HG02973 (cell line): Measurements from ENCODE around the gene CDK12.
"Not testable (repeated sequence)": the region's sequence is repeated elsewhere in the genome, so short reads cannot be mapped to it uniquely, and the experiment has no call there.

Source experiments
- ATAC-seq: cut with Tn5 transposase; IDR thresholded peaks from one replicate; pipeline ENCODE4 v1.9.1; 2021; ENCODE audit warnings: moderate library complexity; ENCODE audit not compliant: unreplicated experiment

Gene CDK12

DNA sequence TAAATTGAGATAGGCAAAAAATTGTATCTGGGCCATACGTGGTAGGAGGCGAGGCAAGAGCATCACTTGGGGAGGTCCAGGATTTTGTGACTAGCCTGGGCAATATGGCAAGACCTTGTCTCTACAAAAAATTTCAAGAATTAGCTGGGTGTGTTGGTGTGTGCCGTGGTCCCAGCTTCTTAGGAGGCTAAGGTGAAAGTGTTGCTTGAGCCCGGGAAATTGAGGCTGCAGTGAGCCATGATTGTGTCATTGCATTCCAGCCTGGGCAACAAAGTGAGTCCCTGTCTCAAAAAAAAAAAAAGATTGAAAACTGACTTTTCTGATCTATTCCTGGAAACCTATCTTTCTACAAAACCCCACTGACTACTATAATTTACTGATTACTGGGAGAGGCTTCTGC lies 26.7 kb downstream of the CDK12 start:
- no peak for ATAC-seq

DNA sequence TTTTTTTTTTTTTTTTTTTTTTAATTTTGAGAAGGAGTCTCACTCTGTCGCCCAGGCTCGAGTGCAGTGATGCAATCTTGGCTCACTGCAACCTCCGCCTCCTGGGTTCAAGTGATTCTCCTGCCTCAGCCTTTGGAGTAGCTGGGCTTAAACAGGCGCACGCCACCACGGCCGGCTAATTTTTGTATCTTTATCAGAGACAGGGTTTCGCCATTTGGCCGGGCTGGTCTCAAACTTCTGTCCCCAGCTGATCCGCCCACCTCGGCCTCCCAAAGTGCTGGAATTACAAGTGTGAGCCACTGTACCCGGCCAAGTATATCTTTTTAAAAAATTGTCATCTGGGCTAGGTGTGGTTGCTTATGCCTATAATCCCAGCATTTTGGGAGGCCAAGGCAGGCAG lies 35.6 kb downstream of the CDK12 start:
- ATAC-seq = not testable (repeated sequence)

DNA sequence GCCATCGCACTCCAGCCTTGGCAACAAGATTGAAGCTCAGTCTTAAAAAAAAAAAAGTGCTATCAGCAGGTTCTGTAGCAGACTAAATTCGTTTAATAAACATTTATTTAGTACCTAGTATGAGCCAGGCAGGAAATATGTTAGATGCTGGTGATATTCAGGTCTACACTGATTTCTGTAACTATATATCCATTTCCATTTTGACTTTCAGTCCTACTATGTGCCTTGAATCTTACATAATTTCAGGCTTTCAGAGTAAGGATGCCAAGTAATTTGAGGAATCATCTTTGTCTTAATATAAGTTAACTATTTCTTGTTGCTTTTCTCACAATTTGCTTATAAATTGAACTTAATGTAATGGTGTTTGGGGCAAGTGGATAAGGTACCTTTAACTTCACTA lies 46.2 kb downstream of the CDK12 start:
- no peak for ATAC-seq

DNA sequence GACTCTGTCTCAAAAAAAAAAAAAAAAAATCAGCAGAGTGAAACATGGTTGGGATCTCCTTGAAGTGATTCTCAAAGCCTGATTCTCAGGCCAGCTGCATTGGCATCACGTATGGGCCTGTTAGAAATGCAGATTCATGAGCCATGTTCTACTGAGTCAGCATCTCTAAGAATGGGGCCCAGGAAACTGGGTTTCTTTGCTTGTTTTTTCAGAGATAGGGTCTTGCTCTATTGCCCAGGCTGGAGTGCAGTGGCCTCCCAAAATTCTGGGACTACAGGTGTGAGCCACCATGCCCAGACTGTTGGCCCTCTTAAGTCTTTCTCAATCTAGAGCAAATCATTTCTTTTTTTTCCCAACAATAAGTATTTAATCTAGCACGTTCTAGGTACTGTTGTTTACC lies 47.7 kb downstream of the CDK12 start:
- no peak for ATAC-seq

DNA sequence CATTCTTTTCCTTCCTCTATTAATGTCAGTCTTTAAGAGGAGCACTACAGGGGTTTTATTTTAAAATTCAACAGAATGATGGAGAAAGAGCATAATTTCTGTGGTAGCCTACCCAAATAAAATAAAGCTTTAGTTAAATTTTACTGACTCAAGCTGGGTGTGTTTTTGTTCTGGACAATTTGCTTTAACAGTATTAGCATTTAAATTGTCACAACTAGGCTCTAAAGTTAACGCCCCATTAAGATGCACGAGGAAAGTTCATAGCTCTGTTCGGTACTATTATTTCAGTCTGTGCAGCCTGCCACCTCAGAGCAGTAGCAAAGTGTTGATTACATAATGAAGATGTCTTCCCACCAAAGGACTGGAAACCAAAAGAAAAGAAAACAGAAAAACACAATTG lies 52.0 kb downstream of the CDK12 start:
- no peak for ATAC-seq

DNA sequence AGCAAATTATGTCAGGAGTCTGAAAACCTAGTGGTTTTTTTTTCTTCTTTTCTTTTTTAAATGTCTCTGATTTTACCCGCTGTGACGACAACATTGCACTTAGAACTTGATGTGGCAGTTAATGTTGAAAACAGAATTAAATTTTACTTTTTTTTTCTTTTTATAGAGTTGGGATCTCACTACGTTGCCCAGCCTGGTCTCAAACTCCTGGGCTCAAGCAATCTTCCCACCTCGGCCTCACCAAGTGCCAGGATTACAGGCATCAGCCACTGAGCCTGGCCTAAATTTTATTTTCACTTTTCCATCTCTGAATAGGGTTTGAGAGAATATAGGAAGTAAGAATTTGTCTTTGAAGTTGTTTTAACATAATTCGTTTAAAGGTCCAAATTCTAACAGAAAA lies 52.6 kb downstream of the CDK12 start:
- ATAC-seq = no peak

DNA sequence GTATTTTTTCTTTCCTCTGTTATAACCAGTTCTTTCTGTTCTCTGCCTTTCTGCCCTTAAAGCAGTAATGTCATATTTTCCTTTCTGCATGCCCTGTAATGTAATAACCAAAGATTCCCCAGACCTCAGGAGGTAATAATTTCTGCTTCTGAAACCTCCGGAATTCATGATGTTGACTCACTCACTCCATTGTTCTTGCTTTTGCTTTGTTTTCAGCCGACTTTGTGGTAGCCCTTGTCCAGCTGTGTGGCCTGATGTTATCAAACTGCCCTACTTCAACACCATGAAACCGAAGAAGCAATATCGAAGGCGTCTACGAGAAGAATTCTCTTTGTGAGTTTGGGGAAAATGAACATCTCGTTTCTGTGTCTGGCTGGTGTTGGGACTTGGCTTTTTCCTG lies 55.9 kb downstream of the CDK12 start:
- ATAC-seq = no peak

DNA sequence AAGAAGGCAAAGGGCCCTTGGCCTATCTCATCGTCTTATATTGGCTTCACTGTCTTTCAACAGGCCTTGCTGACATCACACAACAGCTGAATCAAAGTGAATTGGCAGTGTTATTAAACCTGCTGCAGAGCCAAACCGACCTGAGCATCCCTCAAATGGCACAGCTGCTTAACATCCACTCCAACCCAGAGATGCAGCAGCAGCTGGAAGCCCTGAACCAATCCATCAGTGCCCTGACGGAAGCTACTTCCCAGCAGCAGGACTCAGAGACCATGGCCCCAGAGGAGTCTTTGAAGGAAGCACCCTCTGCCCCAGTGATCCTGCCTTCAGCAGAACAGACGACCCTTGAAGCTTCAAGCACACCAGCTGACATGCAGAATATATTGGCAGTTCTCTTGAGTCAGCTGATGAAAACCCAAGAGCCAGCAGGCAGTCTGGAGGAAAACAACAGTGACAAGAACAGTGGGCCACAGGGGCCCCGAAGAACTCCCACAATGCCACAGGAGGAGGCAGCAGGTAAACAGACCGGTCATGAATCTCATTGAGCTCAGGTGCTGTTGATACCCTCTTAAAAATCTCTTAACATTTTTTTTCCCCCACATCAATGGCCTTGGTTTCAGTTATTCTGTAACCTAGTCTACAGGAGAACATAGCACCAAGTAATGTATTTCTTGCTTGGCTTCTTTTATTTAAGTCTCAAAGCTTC lies 64.7 kb downstream of the CDK12 start:
- ATAC-seq = no peak

DNA sequence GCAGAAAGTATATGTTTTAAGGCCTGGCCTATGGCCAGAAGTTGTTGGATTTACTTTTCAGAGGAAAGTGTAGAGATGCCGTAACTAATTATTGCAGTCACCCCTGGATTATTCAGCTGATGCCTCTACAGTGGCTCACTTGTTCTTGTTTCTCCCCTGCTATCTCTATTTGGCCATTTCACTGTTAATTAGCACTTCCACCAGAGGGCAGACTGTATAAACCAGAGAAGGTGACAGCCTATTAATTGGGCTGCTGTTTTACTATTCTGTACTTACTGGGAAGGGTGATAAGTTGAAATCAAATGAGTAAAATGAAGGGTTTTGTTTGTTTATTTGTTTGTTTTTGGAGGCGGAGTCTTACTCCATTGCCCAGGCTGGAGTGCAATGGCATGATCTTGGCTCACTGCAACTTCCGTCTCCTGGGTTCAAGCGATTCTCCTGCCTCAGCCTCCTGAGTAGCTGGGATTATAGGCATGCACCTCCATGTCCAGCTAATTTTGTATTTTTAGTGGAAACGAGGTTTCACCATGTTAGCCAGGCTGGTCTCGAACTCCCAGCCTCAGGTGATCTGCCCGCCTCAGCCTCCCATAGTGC lies 66.0 kb downstream of the CDK12 start:
- no peak for ATAC-seq

DNA sequence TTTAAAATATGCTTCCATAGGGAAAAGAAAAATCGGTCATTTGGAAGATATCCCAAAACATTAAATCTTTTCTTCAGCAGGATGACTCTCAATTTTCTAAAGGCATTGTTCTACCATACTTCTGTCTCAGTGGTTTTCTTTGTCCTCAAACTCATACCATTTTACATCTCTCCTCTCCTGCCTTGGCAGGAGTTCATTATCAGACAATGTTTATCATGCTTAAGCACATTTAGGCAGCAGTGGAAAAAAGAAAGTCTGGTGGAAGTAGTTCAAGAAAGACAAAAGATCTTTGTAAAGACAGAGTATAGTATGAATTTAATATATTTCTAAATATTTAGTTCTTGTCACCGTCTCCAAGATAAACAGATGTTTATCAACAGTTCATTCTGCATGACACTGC lies 68.2 kb downstream of the CDK12 start:
- ATAC-seq = no peak

DNA sequence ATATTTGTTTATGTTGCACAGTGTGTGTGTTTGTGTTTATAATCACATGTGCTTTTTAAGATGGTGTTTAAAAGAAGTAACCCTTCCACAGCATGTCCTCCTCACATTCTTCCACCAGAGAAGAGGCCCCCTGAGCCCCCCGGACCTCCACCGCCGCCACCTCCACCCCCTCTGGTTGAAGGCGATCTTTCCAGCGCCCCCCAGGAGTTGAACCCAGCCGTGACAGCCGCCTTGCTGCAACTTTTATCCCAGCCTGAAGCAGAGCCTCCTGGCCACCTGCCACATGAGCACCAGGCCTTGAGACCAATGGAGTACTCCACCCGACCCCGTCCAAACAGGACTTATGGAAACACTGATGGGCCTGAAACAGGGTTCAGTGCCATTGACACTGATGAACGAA lies 69.2 kb downstream of the CDK12 start:
- no peak for ATAC-seq

DNA sequence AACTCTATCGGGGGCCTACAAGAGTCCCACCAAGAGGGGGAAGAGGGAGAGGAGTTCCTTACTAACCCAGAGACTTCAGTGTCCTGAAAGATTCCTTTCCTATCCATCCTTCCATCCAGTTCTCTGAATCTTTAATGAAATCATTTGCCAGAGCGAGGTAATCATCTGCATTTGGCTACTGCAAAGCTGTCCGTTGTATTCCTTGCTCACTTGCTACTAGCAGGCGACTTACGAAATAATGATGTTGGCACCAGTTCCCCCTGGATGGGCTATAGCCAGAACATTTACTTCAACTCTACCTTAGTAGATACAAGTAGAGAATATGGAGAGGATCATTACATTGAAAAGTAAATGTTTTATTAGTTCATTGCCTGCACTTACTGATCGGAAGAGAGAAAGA lies 70.0 kb downstream of the CDK12 start:
- ATAC-seq = no peak

DNA sequence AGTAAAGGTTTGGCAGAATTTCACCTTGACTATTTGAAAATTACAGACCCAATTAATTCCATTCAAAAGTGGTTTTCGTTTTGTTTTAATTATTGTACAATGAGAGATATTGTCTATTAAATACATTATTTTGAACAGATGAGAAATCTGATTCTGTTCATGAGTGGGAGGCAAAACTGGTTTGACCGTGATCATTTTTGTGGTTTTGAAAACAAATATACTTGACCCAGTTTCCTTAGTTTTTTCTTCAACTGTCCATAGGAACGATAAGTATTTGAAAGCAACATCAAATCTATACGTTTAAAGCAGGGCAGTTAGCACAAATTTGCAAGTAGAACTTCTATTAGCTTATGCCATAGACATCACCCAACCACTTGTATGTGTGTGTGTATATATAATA lies 72.6 kb downstream of the CDK12 start:
- ATAC-seq = no peak

DNA sequence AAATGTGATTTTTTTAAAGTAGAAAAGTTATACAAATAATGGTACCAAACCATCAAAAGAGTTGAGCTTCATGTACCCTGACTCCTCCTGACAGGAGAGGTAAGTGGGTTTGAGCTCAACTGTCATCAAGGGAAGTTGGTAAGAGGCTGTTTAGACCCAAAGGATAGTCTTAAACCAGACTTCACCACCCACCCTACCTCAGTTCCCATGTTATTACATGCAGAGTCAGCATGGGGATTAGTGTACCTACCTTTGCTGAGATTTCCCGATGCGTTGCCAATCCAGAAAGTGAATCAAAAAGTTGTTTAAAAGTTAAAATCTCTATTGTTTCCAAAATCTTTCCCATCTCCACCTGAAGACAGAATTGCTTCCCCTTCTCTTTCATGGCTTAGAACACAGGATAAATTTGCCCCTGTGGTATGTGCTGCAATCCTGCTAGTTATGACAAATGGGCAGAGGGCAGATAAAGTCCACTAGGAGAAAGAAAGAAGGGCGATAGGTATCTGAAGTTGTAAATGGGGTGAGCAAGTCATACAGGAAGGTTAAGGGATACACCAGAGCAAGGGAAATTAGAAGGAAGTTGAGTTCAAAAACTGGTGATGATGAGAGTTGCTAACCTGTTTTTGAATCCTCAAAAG lies 73.6 kb downstream of the CDK12 start:
- no peak for ATAC-seq

DNA sequence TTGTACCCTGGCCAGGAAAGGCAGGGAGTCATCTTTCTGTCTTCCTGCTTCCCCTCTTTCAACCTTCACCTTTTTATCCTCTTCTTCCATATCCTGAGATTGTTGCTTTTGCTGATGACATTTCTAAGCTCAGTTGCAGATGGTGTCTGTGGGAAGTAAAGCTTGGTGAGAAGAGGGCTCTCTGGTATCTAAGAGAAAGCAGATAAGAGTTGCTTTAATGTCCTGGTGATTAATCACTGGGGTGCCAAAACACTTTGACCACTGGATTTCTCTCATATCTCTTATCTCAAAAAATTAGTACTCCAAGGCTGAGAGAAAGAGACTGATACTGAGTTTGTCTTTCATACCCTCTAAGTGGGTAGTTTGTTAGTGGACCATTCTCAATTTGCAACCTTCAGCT lies 75.2 kb downstream of the CDK12 start:
- ATAC-seq = no peak

DNA sequence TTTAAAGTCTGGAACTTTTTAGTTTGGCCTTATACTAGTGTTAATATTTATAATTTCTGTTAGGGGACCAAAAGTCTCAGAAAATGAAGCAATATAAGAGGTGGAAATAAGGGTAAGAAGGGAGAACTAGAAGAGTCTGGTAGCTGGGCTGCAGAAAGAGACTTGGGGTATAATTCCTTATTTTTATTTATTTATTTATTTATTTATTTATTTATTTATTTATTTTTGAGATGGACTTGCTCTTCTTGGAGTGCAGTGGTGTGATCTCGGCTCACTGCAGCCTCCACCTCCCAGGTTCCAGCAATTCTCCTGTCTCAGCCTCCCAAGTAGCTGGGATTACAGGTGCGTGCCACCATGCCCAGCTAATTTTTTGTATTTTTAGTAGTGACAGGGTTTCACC lies 76.1 kb downstream of the CDK12 start:
- not testable (repeated sequence) for ATAC-seq

DNA sequence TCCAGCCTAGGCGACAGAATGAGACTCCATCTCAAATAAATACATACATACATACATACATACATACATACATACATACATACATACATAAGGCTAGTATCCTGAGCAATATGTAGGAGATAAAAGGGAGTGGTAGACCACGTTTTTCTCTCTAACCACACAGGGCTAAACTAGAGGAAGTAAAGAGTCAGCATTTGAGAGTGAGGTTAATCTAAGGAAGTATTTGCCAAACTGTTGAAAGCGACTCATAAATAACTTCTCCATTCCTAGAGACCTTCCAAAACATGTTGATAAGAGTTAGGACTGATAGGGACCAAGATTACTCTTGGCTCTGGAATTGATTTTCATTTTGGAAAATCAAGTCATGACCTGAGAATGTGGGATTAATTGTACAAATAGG lies 77.6 kb downstream of the CDK12 start:
- no peak for ATAC-seq

DNA sequence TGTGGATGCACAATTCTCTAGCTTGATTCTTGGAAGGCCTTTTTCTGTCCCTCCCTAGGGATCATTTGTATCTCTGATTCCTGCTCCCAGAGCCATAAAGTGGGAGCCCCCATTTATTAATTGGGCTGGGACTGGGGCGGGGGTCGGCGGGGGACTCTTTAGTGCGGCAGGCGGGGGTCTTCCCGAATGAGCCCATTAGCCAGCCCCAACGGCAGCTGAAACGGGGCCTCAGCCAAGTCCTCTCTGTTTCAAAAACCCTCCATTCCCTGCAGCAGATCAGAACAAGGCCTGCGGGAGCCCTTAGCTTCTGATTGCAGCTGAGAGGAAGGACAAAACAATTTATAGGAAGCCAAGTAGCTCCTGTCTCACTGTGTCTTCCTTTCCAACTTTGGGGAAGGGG lies 79.3 kb downstream of the CDK12 start:
- ATAC-seq = no peak

DNA sequence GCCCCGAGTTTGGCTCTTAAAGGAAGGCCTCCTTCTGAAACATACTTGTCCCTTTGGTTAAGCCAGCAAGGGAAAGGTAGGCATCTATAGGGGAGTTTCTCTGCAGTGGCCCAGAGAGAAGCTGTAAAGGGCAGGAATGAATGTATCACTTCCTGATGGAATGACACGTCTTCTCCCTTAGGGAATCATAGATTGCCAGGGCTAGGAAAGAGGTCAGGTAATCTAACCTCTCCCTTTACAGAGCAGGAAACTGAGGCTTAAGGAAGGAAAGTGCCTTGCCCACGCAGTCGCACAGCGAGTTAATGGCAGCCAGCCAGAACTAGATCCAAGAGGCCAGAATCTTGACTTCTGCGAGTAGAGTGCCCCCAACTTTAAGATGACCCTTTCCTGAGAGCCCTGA lies 80.4 kb downstream of the CDK12 start:
- no peak for ATAC-seq

DNA sequence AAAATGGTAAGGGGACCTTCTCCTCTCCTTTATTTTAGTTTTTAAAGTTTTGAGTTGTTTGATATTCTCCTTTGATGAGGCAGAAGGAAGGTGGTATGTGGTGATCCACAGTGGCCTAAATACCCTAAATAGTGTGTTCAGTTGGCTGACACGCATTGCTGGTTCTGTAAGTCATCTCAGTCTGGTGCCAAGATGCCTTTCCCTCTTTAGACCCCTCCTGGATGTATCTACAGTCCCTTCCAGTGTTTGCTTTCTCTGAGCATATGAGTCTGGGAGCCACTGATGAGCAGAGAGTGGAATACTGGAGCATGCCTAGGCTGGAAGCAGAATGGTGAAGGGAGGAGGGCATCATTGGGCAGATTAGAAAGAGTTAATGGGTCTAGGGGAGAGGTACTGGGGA lies 81.9 kb downstream of the CDK12 start:
- no peak for ATAC-seq

DNA sequence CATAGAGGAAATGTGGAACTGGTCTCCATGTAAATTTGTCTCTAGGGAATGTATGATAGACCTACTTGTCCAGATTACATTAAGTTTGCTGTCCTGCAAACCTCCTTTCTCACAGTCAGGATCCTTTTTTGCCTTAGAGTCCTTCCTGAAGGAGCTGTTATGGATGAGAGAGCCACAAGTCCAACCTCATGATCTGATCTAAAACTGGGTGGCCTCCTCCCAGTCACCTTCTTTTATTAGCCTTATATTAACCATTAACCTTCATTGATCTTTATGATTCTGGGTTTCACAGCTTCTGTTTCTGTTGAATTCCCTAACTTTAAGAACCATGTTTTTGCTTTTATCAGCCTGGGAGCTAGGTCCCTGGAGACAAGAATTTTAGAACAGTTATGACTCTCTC lies 82.4 kb downstream of the CDK12 start:
- no peak for ATAC-seq

DNA sequence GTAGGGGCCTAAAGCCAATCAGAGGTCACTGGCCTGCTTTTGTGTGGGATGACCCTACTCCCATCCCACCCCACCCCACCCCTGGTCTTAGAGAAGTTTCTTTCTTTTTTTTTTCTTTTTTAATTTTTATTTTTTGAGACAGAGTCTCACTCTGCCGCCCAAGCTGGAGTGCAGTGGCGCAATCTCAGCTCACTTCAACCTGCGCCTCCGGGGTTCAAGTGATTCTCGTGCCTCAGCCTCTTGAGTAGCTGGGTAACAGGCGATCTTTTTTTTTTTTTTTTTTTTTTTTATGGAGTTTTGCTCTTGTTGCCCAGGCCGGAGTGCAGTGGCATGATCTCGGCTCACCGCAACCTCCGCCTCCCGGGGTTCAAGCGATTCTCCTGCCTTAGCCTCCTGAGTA lies 83.1 kb downstream of the CDK12 start:
- ATAC-seq = not testable (repeated sequence)
